Measurements from ENCODE around the gene PON1.

Gene PON1

GRCh38 chr7:95309951-95310350 lies 14.4 kb downstream of the PON1 start:
- H4K20me1 ChIP-seq (ENCODE audit: insufficient read depth, low read length): no peaks in the 10 kb centered on the region
- ATAC-seq (ENCODE audit: insufficient read depth, low read depth) (no peak), DNase-seq (no peak)
- H3K27me3 ChIP-seq (ENCODE audit: insufficient read depth, low read length, poor library complexity): no peaks in the 10 kb centered on the region
- no peak overlapping the region for H3K9ac ChIP-seq (ENCODE audit: low read depth, low read length)
- TF ChIP-seq CTCF (IDR thresholded peaks at IDR 0.05; ENCODE audit: borderline replicate concordance, extremely low read depth, low read length, poor library complexity, severe bottlenecking): no peak
- no peak for TF ChIP-seq EZH2 (IDR thresholded peaks at IDR 0.05; ENCODE audit: borderline replicate concordance, low read depth, low read length, severe bottlenecking)
- no peak overlapping the region for H2AFZ ChIP-seq (ENCODE audit: low read depth, low read length)
- no peaks in the 10 kb centered on the region for H3K36me3 ChIP-seq (ENCODE audit: insufficient read depth, low read length)
- H3K9me3 ChIP-seq (ENCODE audit: insufficient read depth, low read length, severe bottlenecking): no peaks in the 10 kb centered on the region
- H3K27ac ChIP-seq (ENCODE audit: low read length): no peak overlapping the region
- no peaks in the 10 kb centered on the region for H3K79me2 ChIP-seq (ENCODE audit: insufficient read depth, low read length)
- H3K4me2 ChIP-seq (ENCODE audit: insufficient read depth, low read length): no peak overlapping the region
- no peaks in the 10 kb centered on the region for H3K4me1 ChIP-seq (ENCODE audit: insufficient read depth, low read length)
- H3K4me3 ChIP-seq (ENCODE audit: low read depth in 1 of 2, low read length in 2 of 2): no peak overlapping the region

- Histone ChIP-seq H3K27me3 (ENCODE audit: insufficient read depth, low read length, poor library complexity) (no peaks in the 10 kb centered on the region), H3K27ac (ENCODE audit: low read length) (no peak overlapping the region), H2AFZ (ENCODE audit: low read depth, low read length) (no peak overlapping the region), H4K20me1 (ENCODE audit: insufficient read depth, low read length) (no peaks in the 10 kb centered on the region), H3K4me3 (ENCODE audit: low read depth in 1 of 2, low read length in 2 of 2) (no peak overlapping the region), H3K36me3 (ENCODE audit: insufficient read depth, low read length) (no peaks in the 10 kb centered on the region), H3K79me2 (ENCODE audit: insufficient read depth, low read length) (no peaks in the 10 kb centered on the region), H3K9me3 (ENCODE audit: insufficient read depth, low read length, severe bottlenecking) (no peaks in the 10 kb centered on the region), H3K4me1 (ENCODE audit: insufficient read depth, low read length) (no peaks in the 10 kb centered on the region), H3K9ac (ENCODE audit: low read depth, low read length) (no peak overlapping the region), H3K4me2 (ENCODE audit: insufficient read depth, low read length) (no peak overlapping the region)
- TF ChIP-seq CTCF (IDR thresholded peaks at IDR 0.05; ENCODE audit: borderline replicate concordance, extremely low read depth, low read length, poor library complexity, severe bottlenecking) (no peak), EZH2 (IDR thresholded peaks at IDR 0.05; ENCODE audit: borderline replicate concordance, low read depth, low read length, severe bottlenecking) (no peak)
- no peak for DNase-seq
- ATAC-seq (ENCODE audit: insufficient read depth, low read depth): no peak
These were observed 19.3 kb downstream of the PON1 start for GRCh38 chr7:95304990-95305389.

GRCh38 chr7:95303013-95303905 lies 21.1 kb downstream of the PON1 start:
- no peaks in the 10 kb centered on the region for H3K9me3 ChIP-seq (ENCODE audit: insufficient read depth, low read length, severe bottlenecking)
- no peak overlapping the region for H3K4me3 ChIP-seq (ENCODE audit: low read depth in 1 of 2, low read length in 2 of 2)
- TF ChIP-seq EZH2 (IDR thresholded peaks at IDR 0.05; ENCODE audit: borderline replicate concordance, low read depth, low read length, severe bottlenecking) (no peak), CTCF (IDR thresholded peaks at IDR 0.05; ENCODE audit: borderline replicate concordance, extremely low read depth, low read length, poor library complexity, severe bottlenecking) (no peak)
- H3K79me2 ChIP-seq (ENCODE audit: insufficient read depth, low read length): no peaks in the 10 kb centered on the region
- no peak overlapping the region for H3K4me2 ChIP-seq (ENCODE audit: insufficient read depth, low read length)
- no peaks in the 10 kb centered on the region for H3K36me3 ChIP-seq (ENCODE audit: insufficient read depth, low read length)
- H3K4me1 ChIP-seq (ENCODE audit: insufficient read depth, low read length): no peaks in the 10 kb centered on the region
- no peak overlapping the region for H3K9ac ChIP-seq (ENCODE audit: low read depth, low read length)
- no peaks in the 10 kb centered on the region for H3K27me3 ChIP-seq (ENCODE audit: insufficient read depth, low read length, poor library complexity)
- DNase-seq (no peak), ATAC-seq (ENCODE audit: insufficient read depth, low read depth) (no peak)
- no peak overlapping the region for H3K27ac ChIP-seq (ENCODE audit: low read length)
- no peak overlapping the region for H2AFZ ChIP-seq (ENCODE audit: low read depth, low read length)
- no peaks in the 10 kb centered on the region for H4K20me1 ChIP-seq (ENCODE audit: insufficient read depth, low read length)

Measured in DND-41 (cell line).